GM23248 (cell line): ENCODE results near the gene CACFD1. TPM values are rescaled to one million over a fixed set of nuclear protein-coding genes. Genes with fewer than 3 reads are reported as not detected.

Source experiments
- DNase-seq: peaks from one replicate; pipeline ENCODE4 v3.0.0-alpha.2; 2015
- H2AFZ ChIP-seq: fragments of 200-600 bp; sonication (generic); 2 replicates; pipeline ENCODE4 v1.6.1; 2016; ENCODE audit warnings: antibody characterized with exemption
- H3F3A ChIP-seq: fragments of 200-600 bp; sonication (generic); 2 replicates; pipeline ENCODE4 v1.6.1; 2016; ENCODE audit warnings: mild to moderate bottlenecking, antibody characterized with exemption, mixed run types; ENCODE audit not compliant: insufficient read depth
- H3K27ac ChIP-seq: fragments of 200-600 bp; sonication (generic); 2 replicates; pipeline ENCODE4 v1.5.1; 2016; ENCODE audit warnings: mild to moderate bottlenecking
- H3K27me3 ChIP-seq: fragments of 200-600 bp; sonication (generic); replicated peaks from 2 replicates; pipeline ENCODE4 v1.6.1; 2016; ENCODE audit warnings: mild to moderate bottlenecking; ENCODE audit not compliant: insufficient read depth
- H3K36me3 ChIP-seq: fragments of 200-600 bp; sonication (generic); 2 replicates; pipeline ENCODE4 v1.6.1; 2016; ENCODE audit warnings: low read depth, mild to moderate bottlenecking
- H3K4me1 ChIP-seq: fragments of 200-600 bp; sonication (generic); 2 replicates; pipeline ENCODE4 v1.6.1; 2016; ENCODE audit warnings: mild to moderate bottlenecking; ENCODE audit not compliant: insufficient read depth
- H3K4me2 ChIP-seq: fragments of 200-600 bp; sonication (generic); one replicate; pipeline ENCODE4 v1.6.1; 2016; ENCODE audit warnings: mild to moderate bottlenecking; ENCODE audit not compliant: unreplicated experiment
- H3K4me3 ChIP-seq: fragments of 200-600 bp; sonication (generic); 2 replicates; pipeline ENCODE4 v1.5.1; 2016; ENCODE audit warnings: mild to moderate bottlenecking
- H3K79me2 ChIP-seq: fragments of 200-600 bp; sonication (generic); 2 replicates; pipeline ENCODE4 v1.6.1; 2016; ENCODE audit warnings: mild to moderate bottlenecking; ENCODE audit not compliant: insufficient read depth
- H3K9ac ChIP-seq: fragments of 200-600 bp; sonication (generic); 2 replicates; pipeline ENCODE4 v1.6.1; 2016; ENCODE audit warnings: mild to moderate bottlenecking
- H3K9me2 ChIP-seq: fragments of 200-600 bp; sonication (generic); 2 replicates; pipeline ENCODE4 v1.6.1; 2016; ENCODE audit warnings: mixed run types, mild to moderate bottlenecking, moderate library complexity; ENCODE audit not compliant: insufficient read depth
- H3K9me3 ChIP-seq: fragments of 200-600 bp; sonication (generic); one replicate; pipeline ENCODE4 v1.6.1; 2017; ENCODE audit warnings: low read depth
- H4K20me1 ChIP-seq: fragments of 200-600 bp; sonication (generic); 2 replicates; pipeline ENCODE4 v1.6.0; 2016; ENCODE audit not compliant: insufficient read depth
- EZH2 ChIP-seq: fragments of 200-600 bp; sonication (generic); IDR thresholded peaks from 2 replicates; pipeline ENCODE4 v1.6.1; 2018; ENCODE audit warnings: antibody characterized with exemption, mild to moderate bottlenecking; ENCODE audit not compliant: insufficient read depth, poor library complexity, severe bottlenecking
- EZH2phosphoT487 ChIP-seq: fragments of 200-600 bp; sonication (generic); IDR thresholded peaks from 2 replicates; pipeline ENCODE4 v1.6.1; 2018; ENCODE audit warnings: antibody characterized with exemption, moderate library complexity, mild to moderate bottlenecking, low read depth; ENCODE audit not compliant: insufficient read depth
- WGBS, 2 experiments: methylation state at CpG; one replicate each; pipeline ENCODE4 v1.1.6; 2015 to 2017; ENCODE audit warnings: low lambda C conversion rate in 2 of 2, low coverage in 1 of 2; ENCODE audit errors: missing lambda C conversion rate in 2 of 2; 5-methylcytosine and 5-hydroxymethylcytosine counted together
- in situ Hi-C: fragments of 300-500 bp; cut with MboI; formaldehyde crosslinking; loops from 2 replicates; pipeline ENCODE4 v1.15.0; 2020
- polyA plus RNA-seq: library from polyadenylated mRNA; unstranded; fragments of >200 nt; fragmentation: Nextera tagmentation; extraction: Ambion mirVana; gene quantifications from 2 replicates; pipeline ENCODE4 v1.2.1, GENCODE V29; 2016
- total RNA-seq: library from RNA; depleted of rRNA; stranded (reverse); fragments of >200 nt; shearing (Covaris generic); gene quantifications from 2 replicates; pipeline ENCODE4 v1.2.3, GENCODE V29; 2014

Gene CACFD1
- total and polyA plus RNA-seq, 2 experiments from 2014 or later: 4.7 to 7.0 TPM

GRCh38 chr9:133496861-133497842, 37.4 kb downstream of the CACFD1 start:
- no peak overlapping the region for H3K4me3 ChIP-seq
- in situ Hi-C loops: loop anchor here (25.0 kb wide), 1 partner anchor 460 kb away; the partner anchor contains the start of gene GTF3C5
- no peaks in the 10 kb centered on the region for H3K79me2 ChIP-seq
- no peaks in the 10 kb centered on the region for H3K9me2 ChIP-seq
- H3K36me3 ChIP-seq: no peaks in the 10 kb centered on the region
- H3F3A ChIP-seq: no peaks in the 10 kb centered on the region
- 54 to 55% methylated on average over 31 to 35 of the region's 35 CpGs for WGBS, 2 experiments
- peaks cover 1% of the 10 kb centered on the region for H3K9me3 ChIP-seq
- no peak overlapping the region for H3K27ac ChIP-seq
- H3K4me2 ChIP-seq: no peak overlapping the region
- DNase-seq: no peak
- H3K27me3 ChIP-seq: peaks cover 6% of the 10 kb centered on the region
- no peaks in the 10 kb centered on the region for H3K4me1 ChIP-seq
- TF ChIP-seq EZH2 (no peak), EZH2phosphoT487 (no peak)
- H3K9ac ChIP-seq: no peak overlapping the region
- H4K20me1 ChIP-seq: no peaks in the 10 kb centered on the region
- H2AFZ ChIP-seq: no peak overlapping the region

- no peaks in the 10 kb centered on the region for H3K36me3 ChIP-seq
- H3K79me2 ChIP-seq: no peaks in the 10 kb centered on the region
- H3K27me3 ChIP-seq: peaks cover 6% of the 10 kb centered on the region
- H2AFZ ChIP-seq: no peak overlapping the region
- no peak overlapping the region for H3K4me3 ChIP-seq
- no peaks in the 10 kb centered on the region for H3K4me1 ChIP-seq
- no peak for DNase-seq
- H3K4me2 ChIP-seq: no peak overlapping the region
- TF ChIP-seq EZH2phosphoT487: no peak
- no peak for TF ChIP-seq EZH2
- no peak overlapping the region for H3K27ac ChIP-seq
- H3F3A ChIP-seq: no peaks in the 10 kb centered on the region
- H4K20me1 ChIP-seq: no peaks in the 10 kb centered on the region
- no peak overlapping the region for H3K9ac ChIP-seq
- H3K9me3 ChIP-seq: peaks cover 4% of the 10 kb centered on the region
- in situ Hi-C loops: loop anchor here (25.0 kb wide), 1 partner anchor 462 kb away; the partner anchor contains the start of gene GTF3C5
- WGBS, 2 experiments: 69% methylated on average over 19 of the region's 19 CpGs
- no peaks in the 10 kb centered on the region for H3K9me2 ChIP-seq
Observed at GRCh38 chr9:133499132-133499891, 39.5 kb downstream of the CACFD1 start.

GRCh38 chr9:133499892-133500270, 40.1 kb downstream of the CACFD1 start:
- H2AFZ ChIP-seq: no peak overlapping the region
- peaks cover 4% of the 10 kb centered on the region for H3K9me3 ChIP-seq
- H4K20me1 ChIP-seq: no peaks in the 10 kb centered on the region
- in situ Hi-C loops: loop anchor here (25.0 kb wide), 1 partner anchor 463 kb away; the partner anchor contains the start of gene GTF3C5
- no peaks in the 10 kb centered on the region for H3K4me1 ChIP-seq
- no peak overlapping the region for H3K9ac ChIP-seq
- H3K27ac ChIP-seq: no peak overlapping the region
- no peaks in the 10 kb centered on the region for H3K79me2 ChIP-seq
- no peaks in the 10 kb centered on the region for H3K36me3 ChIP-seq
- 71 to 80% methylated on average over 12 of the region's 12 CpGs for WGBS, 2 experiments
- no peaks in the 10 kb centered on the region for H3K9me2 ChIP-seq
- TF ChIP-seq EZH2phosphoT487: no peak
- TF ChIP-seq EZH2: no peak
- H3K4me2 ChIP-seq: no peak overlapping the region
- DNase-seq: no peak
- no peaks in the 10 kb centered on the region for H3F3A ChIP-seq
- H3K4me3 ChIP-seq: no peak overlapping the region
- H3K27me3 ChIP-seq: peaks cover 6% of the 10 kb centered on the region

GRCh38 chr9:133502112-133502511, 42.3 kb downstream of the CACFD1 start:
- peaks cover 9% of the 10 kb centered on the region for H3K4me1 ChIP-seq
- no peak overlapping the region for H3K4me3 ChIP-seq
- in situ Hi-C loops: no loop called here
- H2AFZ ChIP-seq: no peak overlapping the region
- 81 to 83% methylated on average over 1 of the region's 1 CpG for WGBS, 2 experiments
- H3K4me2 ChIP-seq: no peak overlapping the region
- no peak for DNase-seq
- no peaks in the 10 kb centered on the region for H3K36me3 ChIP-seq
- no peaks in the 10 kb centered on the region for H3K79me2 ChIP-seq
- no peaks in the 10 kb centered on the region for H3K9me2 ChIP-seq
- H3K27me3 ChIP-seq: no peaks in the 10 kb centered on the region
- H3K9ac ChIP-seq: no peak overlapping the region
- H4K20me1 ChIP-seq: no peaks in the 10 kb centered on the region
- peaks cover 4% of the 10 kb centered on the region for H3K9me3 ChIP-seq
- 0 out of 2 replicates have a peak, but pooled peaks cover 8% of the 10 kb centered on the region for H3F3A ChIP-seq
- H3K27ac ChIP-seq: no peak overlapping the region
- TF ChIP-seq EZH2: no peak
- no peak for TF ChIP-seq EZH2phosphoT487
